Activated CD4-positive, alpha-beta T cell treated with anti-CD3 and anti-CD28 coated beads for 4 hours (primary cell): Measurements from ENCODE around the gene LCN2.
A peak's percentile ranks its signal among the peaks of the same experiment; 100 is the strongest.

ENCODE experiments used
- DNase-seq, 2 donors: peaks; one replicate each; pipeline ENCODE4 v3.0.0-alpha.2; 2020

The LCN2 gene

DNA sequence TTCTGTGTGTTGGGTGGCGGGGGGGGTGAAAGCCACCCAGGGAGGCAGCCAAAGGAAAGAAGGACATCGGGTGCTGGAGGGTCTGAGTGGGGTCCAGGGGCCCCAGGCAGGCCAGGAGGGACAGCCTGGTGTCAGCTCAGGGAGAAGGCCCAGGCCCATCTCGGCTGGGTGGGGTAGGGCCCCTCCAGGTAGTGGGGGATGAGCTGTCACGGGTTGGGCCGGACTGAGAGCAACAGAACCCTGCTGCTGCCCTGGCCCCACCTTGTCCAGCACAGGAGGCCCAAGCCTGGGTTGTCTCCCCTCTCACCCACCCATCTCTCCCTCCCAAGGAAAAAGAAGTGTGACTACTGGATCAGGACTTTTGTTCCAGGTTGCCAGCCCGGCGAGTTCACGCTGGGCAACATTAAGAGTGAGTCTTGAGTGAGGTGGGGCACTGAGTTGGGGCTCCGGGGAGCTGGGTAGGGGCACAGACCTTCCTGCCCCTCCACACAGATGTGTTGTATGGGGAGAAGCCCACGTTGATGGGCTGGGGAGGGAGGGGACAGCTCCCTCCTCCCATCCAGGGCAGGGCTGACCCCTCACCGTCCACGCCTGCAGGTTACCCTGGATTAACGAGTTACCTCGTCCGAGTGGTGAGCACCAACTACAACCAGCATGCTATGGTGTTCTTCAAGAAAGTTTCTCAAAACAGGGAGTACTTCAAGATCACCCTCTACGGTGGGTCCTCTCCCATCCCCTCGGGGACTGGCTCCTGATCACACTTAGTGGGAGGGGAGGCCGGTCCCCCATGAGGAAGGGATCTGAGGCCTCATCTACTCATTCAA is 2.3 kb downstream of the LCN2 start:
- DNase-seq = no peak

DNA sequence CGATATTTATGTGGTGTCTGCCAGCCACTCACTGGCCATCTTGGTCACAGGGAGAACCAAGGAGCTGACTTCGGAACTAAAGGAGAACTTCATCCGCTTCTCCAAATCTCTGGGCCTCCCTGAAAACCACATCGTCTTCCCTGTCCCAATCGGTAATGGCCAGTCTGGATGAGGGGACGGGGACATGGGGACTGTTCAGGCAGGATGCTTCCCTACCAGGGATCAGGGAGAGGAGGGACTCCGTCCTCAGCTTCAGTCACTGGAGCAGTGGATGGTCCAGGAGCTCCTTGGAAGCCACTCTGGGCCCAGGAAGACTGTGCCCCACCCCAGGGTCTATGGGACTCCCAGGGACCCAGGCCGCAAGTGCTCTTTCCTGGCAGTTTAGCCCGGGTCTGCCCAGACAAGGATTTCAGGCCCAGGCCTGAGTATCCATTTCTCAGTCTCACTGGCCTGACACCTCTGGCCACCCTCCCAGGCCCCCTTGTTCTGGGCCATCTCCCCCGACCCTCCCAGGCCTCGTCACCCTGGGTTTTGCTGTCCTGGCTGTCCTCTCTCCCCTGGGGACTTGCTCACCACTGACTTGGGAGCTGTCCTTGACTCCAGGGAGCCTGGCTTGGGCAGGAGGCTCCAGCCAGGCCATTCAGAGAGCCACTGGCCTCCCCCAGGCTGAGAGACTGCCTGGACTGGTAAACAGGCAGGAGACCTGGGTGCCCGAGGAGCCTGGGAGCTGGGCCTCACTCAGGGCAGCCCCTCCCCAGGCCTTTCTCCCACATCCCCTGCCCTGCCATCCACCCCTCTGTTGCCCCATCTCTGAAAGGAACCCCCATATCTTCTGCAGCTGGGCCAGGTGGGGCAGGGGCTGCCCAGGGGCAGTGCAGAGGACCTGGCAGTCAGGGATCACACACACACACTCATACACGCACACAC is 3.1 kb downstream of the LCN2 start:
- no peak for DNase-seq

DNA sequence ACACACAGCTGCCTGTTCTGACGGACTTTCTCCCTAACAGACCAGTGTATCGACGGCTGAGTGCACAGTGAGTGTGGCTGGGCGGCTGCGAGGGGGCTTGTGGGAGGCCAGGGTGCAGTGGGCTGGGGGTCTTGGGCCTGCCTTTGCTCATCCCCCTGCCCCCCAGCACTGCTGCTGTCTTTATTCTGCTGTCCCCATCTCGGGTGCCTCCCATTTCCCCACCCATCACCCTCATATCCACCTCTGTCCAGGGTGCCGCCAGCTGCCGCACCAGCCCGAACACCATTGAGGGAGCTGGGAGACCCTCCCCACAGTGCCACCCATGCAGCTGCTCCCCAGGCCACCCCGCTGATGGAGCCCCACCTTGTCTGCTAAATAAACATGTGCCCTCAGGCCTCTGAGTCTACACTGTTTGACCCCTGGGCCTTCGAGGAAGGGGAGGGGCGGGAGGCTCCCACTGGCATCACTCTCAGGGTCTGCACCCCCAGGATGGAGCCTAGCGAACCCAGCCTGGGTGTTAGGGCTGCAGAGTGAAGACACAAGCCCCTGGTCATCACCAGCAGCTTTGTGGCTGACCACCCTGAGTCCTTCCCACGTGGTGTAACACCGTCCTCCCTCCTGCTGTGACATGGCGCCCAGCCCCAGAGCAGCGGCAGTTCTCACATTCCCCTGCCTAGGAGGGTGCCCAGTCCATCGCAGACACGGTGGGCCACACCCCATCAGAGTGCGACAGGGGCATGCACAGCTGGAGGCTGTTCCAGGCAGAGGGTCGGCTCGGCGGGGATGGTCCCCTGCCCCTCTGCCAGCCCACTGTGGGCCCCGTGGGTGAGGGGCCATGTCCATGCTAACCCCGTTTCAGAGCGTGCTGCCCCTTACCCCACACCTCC is 4.0 kb downstream of the LCN2 start:
- no peak for DNase-seq

DNA sequence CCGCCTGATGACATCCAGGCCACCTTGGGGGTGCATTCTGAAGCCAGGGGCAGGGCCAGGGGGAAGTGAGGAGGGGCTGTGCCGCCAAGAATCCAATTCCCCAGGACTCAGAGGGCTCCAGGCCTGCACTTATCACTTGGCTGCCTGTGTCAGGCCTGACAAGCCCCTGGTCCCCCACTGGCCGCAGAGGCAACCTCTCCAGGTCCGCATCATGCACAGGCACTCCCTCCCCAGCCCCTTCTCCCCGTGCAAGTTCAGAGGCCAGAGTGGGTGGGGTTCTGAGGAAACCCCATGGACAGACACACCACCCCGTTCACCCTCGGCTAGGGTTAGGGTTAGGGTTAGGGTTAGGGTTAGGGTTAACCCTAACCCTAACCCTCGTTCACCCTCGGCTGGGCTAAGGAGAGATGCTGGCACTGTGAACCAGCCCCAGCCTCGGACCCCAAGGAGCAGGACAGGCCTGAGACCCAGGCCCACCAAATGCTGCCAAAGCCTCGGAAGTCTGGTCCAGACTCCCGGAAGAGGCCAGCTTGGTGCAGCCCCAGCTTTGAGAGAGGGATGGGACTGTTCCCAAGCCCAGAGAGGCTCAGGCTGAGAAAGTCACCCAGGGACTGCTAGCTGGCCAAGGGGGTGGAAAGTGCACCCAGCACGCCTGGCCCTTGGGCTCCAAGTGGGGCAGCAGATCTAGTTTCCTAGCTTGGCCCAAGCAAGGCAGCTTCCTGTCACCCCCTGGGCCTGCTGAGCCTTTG is 4.9 kb downstream of the LCN2 start:
- no peak for DNase-seq

DNA sequence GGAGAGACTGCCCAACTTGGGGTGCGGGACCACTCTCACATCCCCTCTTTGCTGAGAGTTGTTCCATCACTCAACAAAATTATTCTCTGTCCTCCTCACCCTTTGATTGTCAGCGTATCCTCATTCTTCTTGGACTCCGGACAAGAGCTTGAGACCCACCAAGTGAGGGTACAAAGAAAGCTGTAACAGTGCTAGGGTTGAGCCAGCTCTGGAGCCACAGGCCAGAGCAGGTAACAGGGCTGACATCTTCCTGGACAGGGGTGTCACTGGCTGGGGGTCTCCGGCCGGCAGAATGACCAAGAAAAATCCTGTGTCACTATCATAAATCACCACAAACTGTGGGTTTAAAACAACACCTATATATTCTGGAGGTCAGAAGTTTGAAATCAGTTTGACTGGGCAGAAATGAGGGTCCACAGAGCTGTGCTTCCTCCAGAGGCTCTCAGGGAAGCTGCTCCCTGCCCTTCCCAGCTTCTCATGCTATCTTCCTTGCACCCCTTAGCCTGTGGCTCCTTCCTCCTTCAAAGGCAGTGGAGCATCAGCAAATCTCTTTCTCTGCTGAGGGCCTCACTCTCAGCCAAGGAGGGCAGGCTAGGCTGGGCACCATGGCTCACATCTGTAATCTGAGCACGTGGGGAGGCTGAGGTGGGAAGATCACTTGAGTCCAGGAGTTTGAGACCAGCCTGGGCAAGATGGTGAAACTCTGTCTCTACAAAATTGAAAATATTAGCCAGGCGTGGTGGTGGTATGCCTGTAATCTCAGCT is 6.7 kb downstream of the LCN2 start:
- DNase-seq = no peak

DNA sequence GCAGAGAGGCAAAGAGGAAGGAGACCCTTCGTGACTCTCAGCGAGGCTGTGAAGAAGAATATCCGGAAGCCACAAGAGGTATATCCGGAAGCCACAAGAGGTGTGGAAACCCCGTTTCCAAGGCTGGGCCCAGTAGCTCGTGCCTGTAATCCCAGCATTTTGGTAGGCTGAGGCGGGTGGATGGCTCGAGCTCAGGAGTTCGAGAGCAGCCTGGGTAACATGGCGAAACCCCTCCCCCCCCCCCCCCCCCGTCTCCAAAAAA is 10.2 kb downstream of the LCN2 start:
- peak; percentile 28 to 30 for DNase-seq

DNA sequence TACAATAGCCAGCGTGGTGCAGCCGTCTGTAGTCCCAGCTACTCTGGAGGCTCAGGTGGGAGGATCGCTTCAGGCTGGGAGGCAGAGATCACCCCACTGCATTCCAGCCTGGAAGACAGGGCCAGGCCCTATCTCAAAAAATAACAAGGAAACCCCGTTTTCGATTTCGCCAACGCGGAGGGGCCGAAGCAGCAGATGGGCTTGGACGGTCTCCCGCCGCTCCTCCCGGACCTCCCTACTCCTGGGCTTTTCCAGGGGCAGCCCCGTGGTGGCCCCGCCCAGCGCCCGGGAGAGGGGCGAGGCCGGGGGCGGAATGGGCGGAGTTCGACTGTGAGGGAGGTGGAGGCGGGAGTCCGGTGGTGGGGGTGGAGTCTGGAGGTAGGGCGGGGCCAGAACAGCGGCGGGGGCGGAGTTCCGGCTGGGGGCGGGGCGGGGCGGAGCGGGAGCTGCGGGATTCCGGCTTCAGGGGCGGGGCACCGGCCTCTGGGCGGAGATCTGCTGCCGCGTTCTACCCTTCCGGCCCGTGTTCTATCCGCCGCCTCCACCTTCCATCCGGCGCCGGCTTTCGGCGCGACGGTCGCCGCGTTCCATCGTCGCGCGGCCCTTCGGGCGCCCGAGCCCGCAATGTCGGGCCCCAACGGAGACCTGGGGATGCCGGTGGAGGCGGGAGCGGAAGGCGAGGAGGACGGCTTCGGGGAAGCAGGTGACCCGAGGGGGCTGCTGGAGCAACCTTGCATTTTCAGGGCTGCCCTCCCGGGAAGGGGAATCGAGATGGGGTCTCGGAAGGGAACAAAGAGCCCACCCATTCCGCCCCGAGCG is 10.7 kb downstream of the LCN2 start, which contains the start of gene BBLN:
Gene BBLN, plus strand, starts transcription at position 482 of the 819 bp plus-strand sequence. Its CDS starts 143 bp downstream, at position 625.
- peak; percentile 92 to 95 for DNase-seq

DNA sequence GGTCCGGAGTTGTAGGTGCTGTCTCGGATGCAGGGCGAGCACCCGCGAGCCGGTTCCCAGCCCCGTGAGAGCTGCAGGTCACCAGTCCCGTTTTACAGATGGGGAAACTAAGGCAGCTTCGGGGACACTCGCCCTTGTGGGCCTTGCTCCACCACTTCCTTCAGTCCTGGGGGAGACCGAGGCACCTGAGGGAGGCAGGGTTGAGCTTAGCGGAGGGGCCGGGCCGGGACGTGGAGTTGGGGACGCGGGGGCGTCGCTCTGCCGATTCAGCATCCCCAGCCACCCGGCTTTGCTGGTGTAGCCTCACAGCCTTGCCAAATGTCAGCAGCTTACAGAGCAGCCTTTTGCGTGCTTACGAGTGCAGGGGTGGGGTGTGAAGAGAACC is 11.3 kb downstream of the LCN2 start:
- DNase-seq = peak; percentile 65 to 72

DNA sequence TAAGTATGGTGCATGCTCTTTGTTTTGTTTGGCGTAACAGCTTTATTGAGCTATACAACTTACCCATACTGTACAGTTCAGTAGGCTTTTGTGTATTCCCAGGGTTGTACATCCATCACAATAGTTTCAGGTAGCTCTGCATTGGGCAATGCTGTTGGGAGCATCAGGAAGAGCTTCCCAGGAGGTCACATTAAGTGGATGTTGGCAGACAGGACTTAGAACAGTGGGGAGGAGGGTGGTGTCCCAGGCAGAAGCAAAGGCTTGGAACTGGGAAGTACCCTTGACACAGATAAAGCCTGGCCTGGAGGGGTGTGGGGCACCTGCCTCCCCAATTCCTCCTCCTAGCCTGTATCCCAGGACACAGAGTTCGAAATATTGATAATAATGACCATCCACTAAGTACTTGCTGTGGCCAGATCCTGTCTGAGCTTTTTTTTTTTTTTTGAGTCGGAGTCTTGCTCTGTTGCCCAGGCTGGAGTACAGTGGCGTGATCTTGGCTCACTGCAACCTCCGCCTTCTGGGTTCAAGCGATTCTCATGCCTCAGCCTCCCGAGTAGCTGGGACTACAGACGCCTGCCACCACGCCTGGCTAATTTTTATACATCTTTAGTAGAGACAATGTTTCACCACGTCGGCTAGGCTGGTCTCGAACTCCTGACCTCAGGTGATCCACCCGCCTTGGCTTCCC is 12.1 kb downstream of the LCN2 start:
- no peak for DNase-seq

DNA sequence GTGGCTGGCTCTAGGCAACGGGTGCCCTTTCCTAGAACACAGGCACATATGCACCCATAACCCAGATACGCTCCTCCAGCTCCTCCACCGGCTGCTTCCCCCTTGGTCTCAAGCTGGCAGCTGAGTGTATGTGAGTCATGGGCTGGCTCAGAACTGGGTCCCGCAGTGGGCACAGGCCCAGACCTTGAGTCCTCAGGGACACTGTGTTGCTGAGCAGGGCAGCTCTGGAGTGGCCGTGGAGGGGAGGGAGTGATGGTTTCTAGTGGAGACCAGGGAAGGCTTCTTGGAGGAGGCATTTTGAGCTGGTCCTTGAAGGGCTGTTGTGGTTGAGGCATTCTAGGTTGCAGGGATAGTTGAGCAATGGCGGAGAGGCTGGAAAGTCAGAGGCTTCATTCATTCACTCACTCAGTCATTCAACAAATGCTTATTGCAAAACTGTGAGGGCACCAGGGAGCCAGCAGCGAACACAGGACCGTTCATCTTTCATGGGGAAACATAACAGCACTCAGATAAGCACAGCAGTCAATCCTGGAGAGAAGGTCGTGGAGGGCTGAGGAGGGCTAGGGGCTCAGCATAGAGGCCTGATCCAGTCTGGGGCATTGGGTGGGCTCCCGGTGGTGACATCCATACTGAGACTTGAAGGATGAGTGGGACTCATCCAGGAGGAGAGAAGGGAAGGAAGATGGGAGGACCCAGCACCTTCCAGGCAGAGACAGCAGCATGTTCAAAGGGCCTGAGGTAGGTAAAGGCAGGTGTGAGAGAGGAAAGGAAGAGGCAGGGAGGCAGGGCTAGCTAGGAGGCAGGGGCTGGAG is 13.2 kb downstream of the LCN2 start:
- DNase-seq = no peak

DNA sequence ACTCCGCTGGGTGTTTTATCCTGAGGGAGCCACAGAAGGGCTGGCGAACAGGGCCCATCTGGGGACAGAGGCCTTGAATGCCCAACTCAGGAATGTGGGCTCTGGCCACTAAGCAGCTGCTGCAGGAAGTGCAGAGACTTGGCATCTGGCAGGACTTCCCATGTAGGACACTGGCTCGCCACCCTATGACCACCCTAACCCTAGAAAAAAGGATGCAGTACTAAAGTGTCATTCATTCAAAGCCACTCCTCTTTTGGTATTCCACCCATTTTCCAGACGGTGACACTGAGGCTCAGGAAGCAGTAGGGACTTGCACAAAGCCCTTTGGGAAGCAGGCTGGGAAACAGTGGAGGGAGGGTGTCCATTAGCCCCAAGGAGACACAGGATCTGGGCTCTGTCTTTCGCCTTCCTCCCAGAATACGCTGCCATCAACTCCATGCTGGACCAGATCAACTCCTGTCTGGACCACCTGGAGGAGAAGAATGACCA is 13.8 kb downstream of the LCN2 start:
- no peak for DNase-seq

DNA sequence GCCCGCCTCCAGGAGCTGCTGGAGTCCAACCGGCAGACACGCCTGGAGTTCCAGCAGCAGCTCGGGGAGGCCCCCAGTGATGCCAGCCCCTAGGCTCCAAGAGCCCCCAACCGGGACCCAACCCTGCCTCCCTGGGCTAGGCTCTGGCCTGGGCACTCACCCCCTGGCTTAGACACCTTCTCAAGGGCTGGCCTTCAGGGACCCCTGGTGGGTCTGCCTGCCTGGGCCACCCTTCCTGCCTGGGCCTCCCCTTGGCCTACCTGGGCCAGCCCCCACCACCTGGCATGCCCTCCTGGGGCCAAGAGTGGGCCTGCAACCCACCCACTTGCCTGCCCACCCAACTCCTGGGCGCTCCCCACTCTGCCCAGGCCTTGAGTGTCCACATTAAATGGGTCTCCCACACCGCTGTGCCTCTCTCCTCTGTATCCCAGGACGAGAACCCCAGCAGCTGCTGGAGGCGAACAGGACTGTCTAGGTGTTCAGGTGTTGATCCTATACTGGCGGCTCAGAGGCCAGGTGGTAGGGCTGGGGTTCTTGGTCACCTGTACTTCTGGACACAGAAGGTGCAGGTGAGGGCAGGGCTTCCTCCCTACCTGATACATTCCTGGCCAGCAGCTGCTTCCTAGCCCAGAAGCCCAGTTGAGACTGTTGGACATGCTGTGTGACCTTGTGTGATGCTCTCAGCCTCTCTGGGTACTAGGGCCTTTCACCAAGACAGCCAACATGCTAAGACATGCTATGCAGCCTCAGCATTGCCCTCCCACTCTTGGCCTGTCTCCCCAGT is 14.5 kb downstream of the LCN2 start:
- no peak for DNase-seq

DNA sequence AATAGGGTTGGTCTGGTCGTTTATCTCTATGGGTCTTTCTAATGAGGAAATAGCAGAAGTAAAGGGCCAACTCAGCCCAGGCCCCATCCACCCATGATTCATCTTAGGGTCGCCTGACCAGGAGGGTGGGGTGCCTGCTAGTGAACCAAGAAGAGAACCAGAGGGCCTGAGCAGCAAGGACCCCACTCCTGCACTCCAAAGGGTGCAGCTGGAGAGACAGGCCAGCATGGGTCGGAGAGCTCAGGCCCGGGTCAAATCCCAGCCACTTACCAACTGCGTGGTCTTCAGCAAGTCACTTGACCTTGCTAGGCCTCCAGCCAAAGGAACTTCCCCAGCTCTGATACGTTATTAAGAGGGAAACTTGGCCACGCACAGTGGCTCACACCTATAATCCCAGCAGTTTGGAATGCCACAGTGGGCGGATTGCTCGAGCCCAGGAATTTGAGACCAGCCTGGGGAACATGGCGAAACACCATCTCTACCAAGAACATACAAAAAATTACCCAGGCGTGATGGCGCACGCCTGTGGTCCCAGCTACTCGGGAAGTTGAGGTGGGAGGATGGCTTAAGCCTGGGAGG is 15.1 kb downstream of the LCN2 start:
- no peak for DNase-seq

DNA sequence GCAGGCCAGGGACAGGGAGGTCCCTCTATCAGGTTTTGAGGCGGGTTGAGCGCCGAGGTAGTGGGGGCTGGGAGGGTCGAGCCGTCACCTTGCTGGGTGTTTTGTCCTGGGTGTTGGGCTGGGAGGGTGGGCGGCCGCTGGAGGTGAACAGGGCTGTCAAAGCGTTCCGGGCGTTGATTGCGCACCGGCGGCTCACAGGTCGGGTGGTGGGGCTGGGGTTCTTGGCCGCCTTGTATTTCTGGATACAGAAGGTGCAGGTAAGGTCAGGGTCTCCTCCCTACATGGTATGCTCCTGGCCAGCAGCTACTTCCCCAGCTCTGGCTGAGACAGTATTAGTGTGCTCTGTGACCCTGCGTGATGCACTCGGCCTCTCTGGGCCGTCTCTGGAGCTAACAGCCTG is 16.9 kb downstream of the LCN2 start:
- DNase-seq = no peak

DNA sequence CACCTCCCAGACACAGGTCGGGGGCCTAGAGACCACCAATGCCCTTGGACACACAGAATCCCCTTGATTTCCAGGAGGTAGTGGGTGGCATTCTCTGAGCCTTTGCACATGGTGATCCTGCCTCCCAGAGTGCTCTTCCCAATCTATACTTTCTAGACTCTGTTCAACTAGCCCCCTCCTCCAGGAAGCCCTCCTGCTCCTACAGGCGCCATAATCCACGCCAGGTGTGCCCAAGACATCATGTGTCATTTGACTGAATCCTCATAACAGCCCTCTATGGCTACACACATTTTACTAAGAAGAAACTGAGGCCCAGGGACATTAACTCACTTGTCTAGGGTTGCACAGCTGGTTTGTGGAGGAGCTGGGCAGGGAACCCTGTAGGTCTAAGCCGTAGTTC is 18.0 kb downstream of the LCN2 start:
- no peak for DNase-seq

DNA sequence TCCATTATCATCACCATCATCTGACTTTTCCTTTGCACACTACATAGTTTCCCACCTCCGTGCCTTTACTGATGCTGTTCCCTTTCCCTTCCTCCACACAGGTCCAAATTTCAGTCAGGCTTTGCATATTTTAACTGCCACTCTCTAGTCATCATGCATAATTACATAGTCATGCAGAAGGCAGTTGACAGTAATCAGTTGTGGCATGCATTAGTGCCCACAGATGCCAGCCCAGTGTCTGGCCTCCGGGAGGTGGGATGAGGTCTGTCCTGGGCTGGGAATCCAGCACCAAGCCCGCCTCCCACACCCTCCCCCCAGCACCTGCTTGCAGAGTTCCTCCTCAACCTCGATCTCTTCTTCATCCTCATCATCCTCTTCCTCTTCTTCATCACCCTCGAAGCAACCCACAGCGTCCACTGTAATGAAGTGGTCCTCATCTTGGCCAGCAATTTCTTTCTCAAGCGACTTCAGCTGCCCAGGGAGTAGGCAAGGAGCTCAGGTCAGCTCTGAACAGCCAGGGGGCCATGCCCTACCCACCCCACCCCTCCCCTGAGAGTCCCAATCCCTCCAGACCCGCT is 19.6 kb downstream of the LCN2 start:
- no peak for DNase-seq

DNA sequence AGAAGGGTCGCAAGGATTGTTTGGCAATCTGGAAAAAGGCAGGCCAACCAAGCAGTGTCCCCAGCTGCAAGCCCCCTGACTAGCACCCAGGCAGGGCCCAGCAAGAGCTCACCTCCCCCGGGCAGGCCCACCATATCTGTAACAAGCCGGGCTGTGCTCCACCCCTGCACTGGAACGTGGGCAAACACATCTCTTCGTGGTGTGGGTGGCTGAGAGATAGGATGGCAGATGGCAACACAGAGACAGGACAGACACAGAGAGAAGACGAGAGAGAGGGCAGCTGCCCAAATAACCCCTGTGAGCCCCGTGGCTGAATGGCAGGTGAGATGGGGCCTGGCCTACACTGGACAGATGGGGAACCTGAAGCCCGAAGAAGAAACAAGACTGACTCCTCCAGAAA is 20.2 kb downstream of the LCN2 start:
- no peak for DNase-seq
